ENCODE results near the gene KCNQ4. TPM values are rescaled to one million over a fixed set of nuclear protein-coding genes. Genes with fewer than 3 reads are reported as not detected.
A peak's percentile ranks its signal among the peaks of the same experiment; 100 is the strongest.

Gene KCNQ4
- total RNA-seq, 1 donor from 2014 or later = 0.27 TPM

DNA sequence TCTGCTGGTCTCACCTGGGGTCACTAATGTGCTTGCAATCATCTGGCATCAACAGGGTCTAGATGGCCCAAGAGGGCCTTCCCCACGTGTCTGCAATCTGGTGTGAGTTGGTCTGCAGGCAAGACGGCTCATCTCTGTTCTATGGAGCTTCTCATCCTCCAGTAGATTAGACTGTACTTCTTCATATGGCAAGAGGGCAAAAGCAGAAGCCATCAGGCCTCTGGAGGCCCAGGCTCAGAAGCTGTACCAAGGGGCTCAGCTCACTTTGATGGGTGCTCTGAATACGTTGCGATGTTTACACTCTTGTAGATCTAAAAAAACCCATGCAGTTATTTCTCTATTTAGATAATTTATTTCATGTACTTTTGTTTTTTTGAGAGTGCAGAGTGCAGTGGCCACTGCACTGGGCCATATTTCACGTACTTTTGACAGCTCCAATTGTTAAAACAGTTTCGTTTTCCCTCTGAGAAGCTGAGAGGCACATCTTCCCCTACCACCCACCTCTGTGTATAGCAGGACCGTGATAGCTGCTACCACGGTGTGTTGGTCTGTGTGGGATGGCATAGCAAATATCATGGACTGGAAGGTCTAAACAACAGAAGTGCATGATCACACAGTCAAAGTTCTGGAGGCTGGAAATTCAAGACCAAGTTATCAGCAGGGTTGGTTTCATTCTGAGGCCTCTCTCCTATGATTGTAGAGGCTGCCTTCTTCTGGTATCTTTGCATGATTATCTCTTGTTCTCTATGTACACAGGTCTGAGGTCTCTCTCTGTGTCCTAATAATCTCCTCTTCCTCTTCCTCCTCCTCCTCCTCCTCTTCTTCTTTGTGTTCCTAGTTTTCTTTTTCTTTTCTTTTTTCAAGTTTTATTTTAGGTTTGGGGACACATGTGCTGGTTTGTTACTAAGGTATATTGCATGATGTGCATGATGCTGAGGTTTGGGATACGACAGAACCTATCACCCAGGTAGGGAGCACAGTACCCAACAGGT, 61.6 kb downstream of the KCNQ4 start:
- ATAC-seq (ENCODE audit: low read depth) = no peak
- no peak for DNase-seq
- ChIA-PET POLR2A (interaction anchor here (0.6 kb wide), 1 partner anchor 1518 kb away, joined by 3 read pairs; no protein-coding TSS in a partner anchor), CTCF (interaction anchor here (1.0 to 3.0 kb wide), 2 partner anchors 68 to 71 kb away, joined by 3 to 18 read pairs; no protein-coding TSS in a partner anchor)
- intact Hi-C loops (cut with micrococcal nuclease) = no loop called here
- H3K27ac Mint-ChIP-seq = no peak overlapping the region
- TF ChIP-seq, protein P1, sequence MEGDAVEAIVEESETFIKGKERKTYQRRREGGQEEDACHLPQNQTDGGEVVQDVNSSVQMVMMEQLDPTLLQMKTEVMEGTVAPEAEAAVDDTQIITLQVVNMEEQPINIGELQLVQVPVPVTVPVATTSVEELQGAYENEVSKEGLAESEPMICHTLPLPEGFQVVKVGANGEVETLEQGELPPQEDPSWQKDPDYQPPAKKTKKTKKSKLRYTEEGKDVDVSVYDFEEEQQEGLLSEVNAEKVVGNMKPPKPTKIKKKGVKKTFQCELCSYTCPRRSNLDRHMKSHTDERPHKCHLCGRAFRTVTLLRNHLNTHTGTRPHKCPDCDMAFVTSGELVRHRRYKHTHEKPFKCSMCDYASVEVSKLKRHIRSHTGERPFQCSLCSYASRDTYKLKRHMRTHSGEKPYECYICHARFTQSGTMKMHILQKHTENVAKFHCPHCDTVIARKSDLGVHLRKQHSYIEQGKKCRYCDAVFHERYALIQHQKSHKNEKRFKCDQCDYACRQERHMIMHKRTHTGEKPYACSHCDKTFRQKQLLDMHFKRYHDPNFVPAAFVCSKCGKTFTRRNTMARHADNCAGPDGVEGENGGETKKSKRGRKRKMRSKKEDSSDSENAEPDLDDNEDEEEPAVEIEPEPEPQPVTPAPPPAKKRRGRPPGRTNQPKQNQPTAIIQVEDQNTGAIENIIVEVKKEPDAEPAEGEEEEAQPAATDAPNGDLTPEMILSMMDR (IDR thresholded peaks at IDR 0.05) = no peak
- H3K36me3 Mint-ChIP-seq (ENCODE audit: low read depth) = no peaks in the 10 kb centered on the region
- peaks cover 13% of the 10 kb centered on the region for H3K4me1 Mint-ChIP-seq
- H3K27me3 Mint-ChIP-seq = peaks cover 13% of the 10 kb centered on the region
- peaks cover 5% of the 10 kb centered on the region for H3K9me3 Mint-ChIP-seq
- peak overlapping the region; percentile 19 for H3K4me3 Mint-ChIP-seq

DNA sequence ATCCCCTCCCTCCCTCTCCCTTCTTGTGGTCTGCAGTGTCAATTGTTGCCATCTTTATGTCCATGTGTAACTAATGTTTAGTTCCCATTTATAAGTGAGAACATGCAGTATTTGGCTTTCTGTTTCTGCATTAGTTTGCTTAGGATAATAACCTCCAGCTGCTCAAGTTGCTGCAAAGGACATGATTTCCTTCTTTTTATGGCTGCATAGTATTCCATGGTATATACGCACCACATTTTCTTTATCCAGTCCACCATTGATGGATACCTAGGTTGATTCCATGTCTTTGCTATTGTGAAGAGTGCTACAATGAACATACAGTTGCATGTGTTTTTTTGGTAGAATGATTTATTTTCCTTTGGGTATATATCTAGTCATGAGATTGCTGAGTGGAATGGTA, 62.3 kb downstream of the KCNQ4 start:
- Mint-ChIP-seq H3K27me3 (peaks cover 10% of the 10 kb centered on the region), H3K4me1 (peaks cover 13% of the 10 kb centered on the region), H3K36me3 (ENCODE audit: low read depth) (no peaks in the 10 kb centered on the region), H3K27ac (no peak overlapping the region), H3K9me3 (peaks cover 5% of the 10 kb centered on the region), H3K4me3 (no peak overlapping the region)
- ChIA-PET POLR2A (interaction anchor here (0.6 kb wide), 1 partner anchor 1519 kb away, joined by 3 read pairs; no protein-coding TSS in a partner anchor), CTCF (interaction anchor here (3.0 kb wide), 1 partner anchor 72 kb away, joined by 18 read pairs; no protein-coding TSS in a partner anchor)
- DNase-seq = no peak
- intact Hi-C loops (cut with micrococcal nuclease) = no loop called here
- TF ChIP-seq, protein P1 (IDR thresholded peaks at IDR 0.05) = no peak
- ATAC-seq (ENCODE audit: low read depth) = no peak

- Mint-ChIP-seq H3K9me3 (peaks cover 5% of the 10 kb centered on the region), H3K4me1 (peaks cover 13% of the 10 kb centered on the region), H3K27ac (no peak overlapping the region), H3K27me3 (peaks cover 6% of the 10 kb centered on the region), H3K4me3 (no peak overlapping the region), H3K36me3 (ENCODE audit: low read depth) (no peaks in the 10 kb centered on the region)
- intact Hi-C loops (cut with micrococcal nuclease) = no loop called here
- DNase-seq (no peak), ATAC-seq (ENCODE audit: low read depth) (no peak)
- ChIA-PET CTCF (interaction anchor here (1.9 kb wide), 1 partner anchor 73 kb away, joined by 5 read pairs; no protein-coding TSS in a partner anchor), POLR2A (interaction anchor here (1.1 kb wide), 1 partner anchor 15 kb away, joined by 3 read pairs; the partner anchor contains the start of gene CITED4)
- TF ChIP-seq, protein P1 (IDR thresholded peaks at IDR 0.05) = no peak
Observed at GRCh38 chr1:40847023-40847745, 63.6 kb downstream of the KCNQ4 start.

DNA sequence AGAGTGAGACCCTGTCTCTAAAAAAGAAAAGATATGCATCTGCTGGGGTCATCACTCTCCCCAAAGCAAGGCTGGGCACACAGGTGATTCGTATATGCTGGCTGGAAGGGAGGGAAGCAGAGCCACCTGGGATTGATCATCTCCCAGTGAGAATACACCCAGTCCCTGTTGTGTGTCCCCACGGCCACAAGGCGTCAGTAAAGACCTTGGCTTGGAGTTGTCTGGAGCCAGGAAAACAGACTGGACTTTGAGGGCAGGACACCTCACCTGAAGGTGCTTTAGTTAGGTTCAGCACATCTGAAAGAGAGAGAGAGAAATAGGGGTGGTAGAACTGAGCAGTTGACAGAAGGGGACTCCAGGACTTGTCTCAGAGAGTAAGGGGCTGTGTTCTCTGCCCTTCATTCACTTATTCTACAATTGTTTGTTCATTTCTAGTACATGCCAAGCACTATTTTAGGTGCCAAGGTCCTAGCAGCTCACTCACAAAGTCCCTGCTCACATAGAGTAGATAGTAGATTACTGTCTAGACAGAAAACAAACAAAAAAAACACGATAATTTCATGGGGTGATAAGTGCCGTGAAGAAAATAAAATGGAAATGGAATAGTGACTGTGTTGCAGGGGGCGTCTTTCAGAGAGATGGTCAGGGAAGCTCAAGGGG, 65.1 kb downstream of the KCNQ4 start:
- Mint-ChIP-seq H3K4me3 (no peak overlapping the region), H3K36me3 (ENCODE audit: low read depth) (no peaks in the 10 kb centered on the region), H3K4me1 (peaks cover 13% of the 10 kb centered on the region), H3K27ac (no peak overlapping the region), H3K9me3 (no peaks in the 10 kb centered on the region), H3K27me3 (no peaks in the 10 kb centered on the region)
- ATAC-seq (ENCODE audit: low read depth) = no peak
- intact Hi-C loops (cut with micrococcal nuclease) = loop anchor here (2.0 kb wide), 1 partner anchor 704 kb away; no protein-coding TSS in a partner anchor
- ChIA-PET POLR2A (interaction anchor here (1.5 kb wide), 1 partner anchor 75 kb away, joined by 3 read pairs; no protein-coding TSS in a partner anchor), CTCF (interaction anchor here (0.7 to 3.6 kb wide), 7 partner anchors 73 to 285 kb away, joined by 3 to 82 read pairs (median 4); no protein-coding TSS in a partner anchor)
- no peak for DNase-seq
- TF ChIP-seq, protein P1 (IDR thresholded peaks at IDR 0.05) = no peak
